Stimulated activated naive CD8-positive, alpha-beta T cell treated with anti-CD3 and anti-CD28 coated beads, Interleukin-15, Interleukin-2, amounts not matched to agents 100 ng/mL and 50 ng/mL, for 24 hours (primary cell): ENCODE measurements around the gene GLRA2.
A peak's percentile ranks its signal among the peaks of the same experiment; 100 is the strongest.
"Not testable (repeated sequence)": the region's sequence is repeated elsewhere in the genome, so short reads cannot be mapped to it uniquely, and the experiment has no call there.

Experiments used
- H3K27ac Mint-ChIP-seq: one replicate; pipeline ENCODE4 v1.8.0; 2021; ENCODE audit warnings: mild to moderate bottlenecking, mixed read lengths
- H3K27me3 Mint-ChIP-seq: one replicate; pipeline ENCODE4 v1.8.0; 2021; ENCODE audit warnings: mixed read lengths
- H3K36me3 Mint-ChIP-seq: one replicate; pipeline ENCODE4 v1.8.0; 2021; ENCODE audit warnings: low read depth, mixed read lengths
- H3K4me1 Mint-ChIP-seq: one replicate; pipeline ENCODE4 v1.8.0; 2021; ENCODE audit warnings: low read depth, mixed read lengths
- H3K4me3 Mint-ChIP-seq: one replicate; pipeline ENCODE4 v1.8.0; 2021; ENCODE audit warnings: mild to moderate bottlenecking, mixed read lengths
- H3K9me3 Mint-ChIP-seq: one replicate; pipeline ENCODE4 v1.8.0; 2021; ENCODE audit warnings: mixed read lengths

GLRA2 gene

GRCh38 chrX:14630733-14631132 lies 101.4 kb downstream of the GLRA2 start:
- no peak overlapping the region for H3K4me3 Mint-ChIP-seq

GRCh38 chrX:14641681-14642655 lies 112.6 kb downstream of the GLRA2 start:
- Mint-ChIP-seq H3K27ac (no peak overlapping the region), H3K36me3 (no peaks in the 10 kb centered on the region), H3K4me3 (no peak overlapping the region), H3K9me3 (no peaks in the 10 kb centered on the region), H3K27me3 (no peaks in the 10 kb centered on the region), H3K4me1 (no peaks in the 10 kb centered on the region)

More at GRCh38 chrX:14630733-14631132, 101.4 kb downstream of the GLRA2 start:
- H3K36me3 Mint-ChIP-seq: no peaks in the 10 kb centered on the region
- no peaks in the 10 kb centered on the region for H3K27me3 Mint-ChIP-seq
- no peak overlapping the region for H3K27ac Mint-ChIP-seq
- no peaks in the 10 kb centered on the region for H3K4me1 Mint-ChIP-seq
- H3K9me3 Mint-ChIP-seq: no peaks in the 10 kb centered on the region

- Mint-ChIP-seq H3K4me3 (no peak overlapping the region), H3K27me3 (no peaks in the 10 kb centered on the region), H3K36me3 (no peaks in the 10 kb centered on the region), H3K27ac (no peak overlapping the region), H3K9me3 (peaks cover 5% of the 10 kb centered on the region), H3K4me1 (no peaks in the 10 kb centered on the region)
Observed at GRCh38 chrX:14660970-14661369, 131.6 kb downstream of the GLRA2 start.

GRCh38 chrX:14670819-14671218 lies 141.5 kb downstream of the GLRA2 start:
- Mint-ChIP-seq H3K9me3 (peaks cover 3% of the 10 kb centered on the region), H3K27ac (no peak overlapping the region), H3K4me1 (peaks cover 10% of the 10 kb centered on the region), H3K36me3 (no peaks in the 10 kb centered on the region), H3K27me3 (no peaks in the 10 kb centered on the region), H3K4me3 (no peak overlapping the region)

GRCh38 chrX:14672611-14673172 lies 143.4 kb downstream of the GLRA2 start:
- H3K9me3 Mint-ChIP-seq: peaks cover 3% of the 10 kb centered on the region
- H3K36me3 Mint-ChIP-seq: no peaks in the 10 kb centered on the region
- H3K27me3 Mint-ChIP-seq: no peaks in the 10 kb centered on the region
- no peak overlapping the region for H3K27ac Mint-ChIP-seq
- peaks cover 10% of the 10 kb centered on the region for H3K4me1 Mint-ChIP-seq
- H3K4me3 Mint-ChIP-seq: no peak overlapping the region

- H3K27me3 Mint-ChIP-seq: no peaks in the 10 kb centered on the region
- peaks cover 10% of the 10 kb centered on the region for H3K4me1 Mint-ChIP-seq
- H3K9me3 Mint-ChIP-seq: peaks cover 3% of the 10 kb centered on the region
- H3K27ac Mint-ChIP-seq: peak overlapping the region; percentile 58
- H3K36me3 Mint-ChIP-seq: no peaks in the 10 kb centered on the region
- no peak overlapping the region for H3K4me3 Mint-ChIP-seq
Observed at GRCh38 chrX:14673236-14673635, 143.9 kb downstream of the GLRA2 start.

- H3K4me1 Mint-ChIP-seq: peaks cover 10% of the 10 kb centered on the region
- H3K27me3 Mint-ChIP-seq: no peaks in the 10 kb centered on the region
- peak overlapping the region; percentile 58 for H3K27ac Mint-ChIP-seq
- no peak overlapping the region for H3K4me3 Mint-ChIP-seq
- no peaks in the 10 kb centered on the region for H3K9me3 Mint-ChIP-seq
- no peaks in the 10 kb centered on the region for H3K36me3 Mint-ChIP-seq
Observed at GRCh38 chrX:14673764-14674163, 144.4 kb downstream of the GLRA2 start.

- Mint-ChIP-seq H3K36me3 (no peaks in the 10 kb centered on the region), H3K4me3 (no peak overlapping the region), H3K9me3 (no peaks in the 10 kb centered on the region), H3K4me1 (peaks cover 10% of the 10 kb centered on the region), H3K27ac (no peak overlapping the region), H3K27me3 (no peaks in the 10 kb centered on the region)
Observed at GRCh38 chrX:14675500-14675899, 146.2 kb downstream of the GLRA2 start.

GRCh38 chrX:14676431-14676830 lies 147.1 kb downstream of the GLRA2 start:
- Mint-ChIP-seq H3K36me3 (no peaks in the 10 kb centered on the region), H3K27me3 (no peaks in the 10 kb centered on the region), H3K9me3 (no peaks in the 10 kb centered on the region), H3K4me3 (no peak overlapping the region), H3K4me1 (peaks cover 10% of the 10 kb centered on the region), H3K27ac (no peak overlapping the region)

GRCh38 chrX:14688331-14688730 lies 159.0 kb downstream of the GLRA2 start:
- H3K4me3 Mint-ChIP-seq: not testable (repeated sequence)

GRCh38 chrX:14690553-14690952 lies 161.2 kb downstream of the GLRA2 start:
- no peaks in the 10 kb centered on the region for H3K9me3 Mint-ChIP-seq
- no peak overlapping the region for H3K27ac Mint-ChIP-seq
- H3K27me3 Mint-ChIP-seq: no peaks in the 10 kb centered on the region
- no peaks in the 10 kb centered on the region for H3K36me3 Mint-ChIP-seq
- no peaks in the 10 kb centered on the region for H3K4me1 Mint-ChIP-seq
- H3K4me3 Mint-ChIP-seq: no peak overlapping the region

More at GRCh38 chrX:14688331-14688730, 159.0 kb downstream of the GLRA2 start:
- not testable (repeated sequence) for H3K27ac Mint-ChIP-seq, H3K9me3 Mint-ChIP-seq, H3K27me3 Mint-ChIP-seq, H3K4me1 Mint-ChIP-seq, H3K36me3 Mint-ChIP-seq

GRCh38 chrX:14694611-14695010 lies 165.3 kb downstream of the GLRA2 start:
- H3K4me1 Mint-ChIP-seq: no peaks in the 10 kb centered on the region
- no peaks in the 10 kb centered on the region for H3K27me3 Mint-ChIP-seq
- H3K36me3 Mint-ChIP-seq: no peaks in the 10 kb centered on the region
- H3K4me3 Mint-ChIP-seq: no peak overlapping the region
- no peak overlapping the region for H3K27ac Mint-ChIP-seq
- H3K9me3 Mint-ChIP-seq: no peaks in the 10 kb centered on the region

GRCh38 chrX:14697451-14697850 lies 168.1 kb downstream of the GLRA2 start:
- Mint-ChIP-seq H3K27ac (no peak overlapping the region), H3K4me1 (no peaks in the 10 kb centered on the region), H3K4me3 (no peak overlapping the region), H3K27me3 (no peaks in the 10 kb centered on the region), H3K36me3 (no peaks in the 10 kb centered on the region), H3K9me3 (no peaks in the 10 kb centered on the region)

GRCh38 chrX:14698790-14699189 lies 169.5 kb downstream of the GLRA2 start:
- H3K36me3 Mint-ChIP-seq: no peaks in the 10 kb centered on the region
- no peak overlapping the region for H3K4me3 Mint-ChIP-seq
- H3K4me1 Mint-ChIP-seq: no peaks in the 10 kb centered on the region
- H3K27me3 Mint-ChIP-seq: no peaks in the 10 kb centered on the region
- H3K9me3 Mint-ChIP-seq: no peaks in the 10 kb centered on the region
- no peak overlapping the region for H3K27ac Mint-ChIP-seq

GRCh38 chrX:14700982-14701381 lies 171.6 kb downstream of the GLRA2 start:
- Mint-ChIP-seq H3K4me3 (no peak overlapping the region), H3K27ac (no peak overlapping the region), H3K9me3 (no peaks in the 10 kb centered on the region), H3K36me3 (no peaks in the 10 kb centered on the region), H3K4me1 (no peaks in the 10 kb centered on the region), H3K27me3 (no peaks in the 10 kb centered on the region)
